Spinal cord (tissue), 10 donors: ENCODE measurements around the gene TAF3. TPM values are rescaled to one million over a fixed set of nuclear protein-coding genes. Genes with fewer than 3 reads are reported as not detected.

Experiments
- DNase-seq, 6 donors: peaks; one replicate each; pipeline versions ENCODE4 v3.0.0 to v3.0.0-alpha.2; 2013 to 2015; ENCODE audit warnings: low spot score in 6 of 6, low read depth in 4 of 6
- H3K27ac ChIP-seq: one replicate; pipeline ENCODE4 v1.5.1; 2013; ENCODE audit warnings: low read depth, low read length, control low read depth
- H3K27me3 ChIP-seq: one replicate; pipeline ENCODE4 v1.6.1; 2013; ENCODE audit warnings: low read length; ENCODE audit not compliant: control insufficient read depth, insufficient read depth
- H3K36me3 ChIP-seq: one replicate; pipeline ENCODE4 v1.6.1; 2013; ENCODE audit warnings: low read length; ENCODE audit not compliant: control insufficient read depth, insufficient read depth
- H3K4me1 ChIP-seq: one replicate; pipeline ENCODE4 v1.6.1; 2013; ENCODE audit warnings: low read length; ENCODE audit not compliant: control insufficient read depth, insufficient read depth
- H3K4me3 ChIP-seq: one replicate; pipeline ENCODE4 v1.5.1; 2013; ENCODE audit warnings: low read depth, low read length, control low read depth
- H3K9me3 ChIP-seq: one replicate; pipeline ENCODE4 v1.6.1; 2013; ENCODE audit warnings: low read length; ENCODE audit not compliant: control insufficient read depth, insufficient read depth
- WGBS: methylation state at CpG from one replicate; pipeline ENCODE4 v1.1.5; 2013; ENCODE audit warnings: missing lambda C conversion rate; ENCODE audit not compliant: insufficient coverage; 5-methylcytosine and 5-hydroxymethylcytosine counted together
- polyA plus RNA-seq, 2 donors: library from polyadenylated mRNA; unstranded; fragments of 120-200 nt; gene quantifications; one replicate each; pipeline ENCODE4 v1.2.1, GENCODE V29; 2013; ENCODE audit not compliant: insufficient read length in 2 of 2
- total RNA-seq, 2 donors: library from RNA; depleted of rRNA in 1 of 2; stranded (reverse); fragments of 120-200 nt in 1 of 2; fragments of >200 nt in 1 of 2; gene quantifications; one replicate each; pipeline versions ENCODE4 v1.2.3 to v1.2.4, GENCODE V29; 2013 to 2014
- donor health status: healthy.

The TAF3 gene
- total and polyA plus RNA-seq, 4 donors: 3.8 to 10.8 (median 6.1) TPM

DNA sequence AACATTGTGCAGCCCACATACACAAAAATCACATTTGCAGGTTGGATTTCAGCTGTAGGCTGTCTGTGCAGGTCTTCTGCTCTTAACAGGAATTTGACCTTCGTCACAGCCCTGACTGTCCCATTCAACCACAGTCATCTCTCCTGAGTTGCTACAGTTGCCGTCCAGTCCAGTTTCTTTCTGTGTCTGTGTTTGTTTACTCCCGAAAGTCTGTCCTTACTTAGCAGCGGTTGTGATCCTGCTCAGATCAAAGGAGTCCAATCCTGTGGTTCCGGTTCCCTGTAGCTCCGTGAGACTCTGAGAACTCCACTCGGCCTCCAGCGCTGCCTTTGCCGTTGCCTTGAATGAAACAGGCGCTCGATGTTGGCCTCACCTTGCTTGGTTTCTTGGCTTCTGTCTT is 124.6 kb downstream of the TAF3 start:
- no peaks in the 10 kb centered on the region for H3K36me3 ChIP-seq
- H3K27me3 ChIP-seq: no peaks in the 10 kb centered on the region
- H3K27ac ChIP-seq: no peak overlapping the region
- H3K4me3 ChIP-seq: no peak overlapping the region
- no peaks in the 10 kb centered on the region for H3K9me3 ChIP-seq
- 91% methylated on average over 11 of the region's 11 CpGs for WGBS
- no peaks in the 10 kb centered on the region for H3K4me1 ChIP-seq
- no peak for DNase-seq

DNA sequence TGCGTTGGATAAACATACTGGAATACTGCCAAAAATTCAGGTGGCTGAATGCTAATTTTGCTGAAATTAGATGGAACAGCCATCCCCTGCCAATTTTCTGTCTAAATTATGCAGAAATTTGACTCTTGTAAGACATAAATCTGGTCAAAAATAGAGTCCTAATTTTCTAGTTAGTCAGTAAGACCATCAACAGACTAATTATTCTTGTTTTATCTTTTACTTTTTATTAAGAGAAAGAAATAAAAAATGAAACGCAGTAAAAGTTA is 125.8 kb downstream of the TAF3 start:
- DNase-seq: peak in 2 of 6 donors; percentile 61 to 71
- WGBS: no CpG with 5 or more reads among the region's 2 CpGs

DNA sequence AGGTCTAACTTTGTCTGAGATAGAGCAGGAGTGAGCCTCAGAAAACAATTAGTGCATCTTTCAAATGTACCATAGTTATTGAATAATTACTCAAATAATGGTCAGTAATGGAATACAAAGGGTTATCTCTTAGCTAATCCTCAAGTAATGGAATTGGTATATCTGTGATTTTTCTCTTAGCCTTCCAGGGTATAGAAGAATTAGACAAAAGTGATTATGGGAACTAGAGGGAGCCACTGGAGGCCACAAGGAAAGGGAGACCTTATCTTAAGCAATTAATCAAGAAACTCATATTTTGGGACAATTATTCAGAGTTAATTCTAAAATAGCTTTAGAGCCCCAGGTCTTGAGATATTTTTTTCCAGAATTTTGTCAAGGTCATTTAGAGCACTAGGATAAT is 126.2 kb downstream of the TAF3 start:
- Histone ChIP-seq H3K4me3 (no peak overlapping the region), H3K4me1 (no peaks in the 10 kb centered on the region), H3K27ac (no peak overlapping the region), H3K36me3 (no peaks in the 10 kb centered on the region), H3K9me3 (no peaks in the 10 kb centered on the region), H3K27me3 (no peaks in the 10 kb centered on the region)
- DNase-seq: no peak

More for the DNA sequence above, 125.8 kb downstream of the TAF3 start:
- Histone ChIP-seq H3K27me3 (no peaks in the 10 kb centered on the region), H3K36me3 (no peaks in the 10 kb centered on the region), H3K4me3 (no peak overlapping the region), H3K4me1 (no peaks in the 10 kb centered on the region), H3K27ac (no peak overlapping the region), H3K9me3 (no peaks in the 10 kb centered on the region)

DNA sequence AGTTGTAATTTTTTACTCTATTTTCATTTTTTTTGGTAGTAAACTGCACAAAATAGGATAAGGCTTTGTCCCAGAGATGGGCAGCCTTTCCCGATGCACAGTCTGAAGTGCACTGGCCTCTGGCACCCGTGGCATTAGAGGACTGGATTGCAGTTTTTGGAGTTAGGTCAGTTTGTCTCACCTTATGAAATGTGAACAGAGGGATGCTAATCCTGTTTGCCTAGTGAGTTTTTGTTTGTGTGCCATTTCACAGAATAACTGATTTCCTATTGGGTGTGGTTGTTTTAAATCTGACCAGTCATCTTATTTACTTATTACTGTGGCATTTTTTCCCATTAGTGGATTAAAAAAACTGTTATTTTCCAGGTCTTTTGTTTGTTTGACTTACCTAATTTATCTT is 126.7 kb downstream of the TAF3 start:
- no peak for DNase-seq
- no peaks in the 10 kb centered on the region for H3K27me3 ChIP-seq
- no peaks in the 10 kb centered on the region for H3K4me1 ChIP-seq
- no peak overlapping the region for H3K27ac ChIP-seq
- no peak overlapping the region for H3K4me3 ChIP-seq
- no peaks in the 10 kb centered on the region for H3K36me3 ChIP-seq
- no CpG with 5 or more reads among the region's 2 CpGs for WGBS
- H3K9me3 ChIP-seq: no peaks in the 10 kb centered on the region

DNA sequence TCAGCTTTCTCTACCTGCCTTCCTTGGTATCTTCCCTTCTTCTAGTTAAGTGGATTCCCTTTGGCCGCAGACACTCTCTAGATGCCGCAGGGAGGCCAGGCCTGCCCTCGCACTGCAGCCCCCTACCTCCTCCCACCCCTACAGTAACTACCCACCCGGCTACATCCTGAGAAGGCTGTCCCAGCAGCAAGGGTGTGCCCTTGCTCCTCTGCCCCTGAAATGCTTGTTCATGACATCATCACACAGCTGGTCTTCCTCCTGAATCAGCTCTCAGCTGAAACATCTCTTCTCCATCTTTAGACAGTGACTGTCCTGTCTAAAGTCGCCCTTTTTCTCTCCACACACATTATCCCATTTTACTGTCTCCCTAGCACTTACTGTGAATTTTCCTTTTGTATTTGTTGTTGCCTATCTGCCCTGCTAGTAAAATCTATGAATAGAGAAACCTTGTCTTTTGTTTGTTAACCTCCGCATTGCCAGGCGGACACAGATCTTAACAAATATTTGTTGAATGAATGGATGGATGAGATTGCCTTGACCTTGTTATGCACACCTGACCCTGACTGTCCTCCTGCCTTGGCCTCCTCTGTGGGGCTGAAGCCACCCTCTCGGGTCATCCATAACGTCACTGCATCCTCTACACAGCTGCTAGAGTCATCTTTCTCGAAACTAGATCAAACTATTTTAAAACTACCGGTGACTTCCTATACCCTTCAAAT is 127.3 kb downstream of the TAF3 start:
- no peak overlapping the region for H3K4me3 ChIP-seq
- H3K36me3 ChIP-seq: no peaks in the 10 kb centered on the region
- no peaks in the 10 kb centered on the region for H3K4me1 ChIP-seq
- H3K27ac ChIP-seq: no peak overlapping the region
- 71% methylated on average over 9 of the region's 11 CpGs for WGBS
- no peaks in the 10 kb centered on the region for H3K27me3 ChIP-seq
- H3K9me3 ChIP-seq: no peaks in the 10 kb centered on the region
- peak in 1 of 6 donors; percentile 18 for DNase-seq

DNA sequence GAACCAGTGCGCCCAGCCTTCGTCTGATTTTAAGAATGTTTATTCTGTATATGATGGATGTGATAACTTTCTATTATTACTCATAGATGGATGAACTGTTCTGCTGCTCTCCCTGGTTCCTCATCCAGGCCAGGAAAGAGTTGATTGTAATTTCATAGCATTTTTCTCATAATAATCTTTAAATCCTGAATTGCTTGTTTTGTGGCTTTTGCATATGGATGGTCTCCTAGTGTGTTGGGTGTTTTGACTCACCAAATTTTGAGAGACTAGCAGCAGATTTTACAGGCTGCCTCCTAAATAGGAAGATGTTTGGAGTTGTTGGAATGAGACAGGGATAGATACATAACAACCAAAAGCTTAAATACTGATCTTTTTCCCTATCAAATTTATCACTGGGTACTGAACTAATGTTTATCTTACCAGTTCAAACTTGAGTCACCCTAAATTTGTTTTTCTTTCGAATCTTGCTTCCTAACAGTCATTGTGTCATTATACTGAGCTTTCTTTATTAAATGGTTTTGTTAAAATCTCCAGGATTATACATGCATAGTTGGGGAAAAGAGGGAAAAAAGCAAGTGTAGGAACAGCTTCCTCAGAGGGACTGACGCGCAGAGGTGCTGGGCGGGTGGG is 130.2 kb downstream of the TAF3 start:
- 96% methylated on average over 3 of the region's 6 CpGs for WGBS
- no peak overlapping the region for H3K27ac ChIP-seq
- no peaks in the 10 kb centered on the region for H3K4me1 ChIP-seq
- H3K4me3 ChIP-seq: no peak overlapping the region
- H3K36me3 ChIP-seq: no peaks in the 10 kb centered on the region
- H3K9me3 ChIP-seq: no peaks in the 10 kb centered on the region
- H3K27me3 ChIP-seq: no peaks in the 10 kb centered on the region
- DNase-seq: no peak

DNA sequence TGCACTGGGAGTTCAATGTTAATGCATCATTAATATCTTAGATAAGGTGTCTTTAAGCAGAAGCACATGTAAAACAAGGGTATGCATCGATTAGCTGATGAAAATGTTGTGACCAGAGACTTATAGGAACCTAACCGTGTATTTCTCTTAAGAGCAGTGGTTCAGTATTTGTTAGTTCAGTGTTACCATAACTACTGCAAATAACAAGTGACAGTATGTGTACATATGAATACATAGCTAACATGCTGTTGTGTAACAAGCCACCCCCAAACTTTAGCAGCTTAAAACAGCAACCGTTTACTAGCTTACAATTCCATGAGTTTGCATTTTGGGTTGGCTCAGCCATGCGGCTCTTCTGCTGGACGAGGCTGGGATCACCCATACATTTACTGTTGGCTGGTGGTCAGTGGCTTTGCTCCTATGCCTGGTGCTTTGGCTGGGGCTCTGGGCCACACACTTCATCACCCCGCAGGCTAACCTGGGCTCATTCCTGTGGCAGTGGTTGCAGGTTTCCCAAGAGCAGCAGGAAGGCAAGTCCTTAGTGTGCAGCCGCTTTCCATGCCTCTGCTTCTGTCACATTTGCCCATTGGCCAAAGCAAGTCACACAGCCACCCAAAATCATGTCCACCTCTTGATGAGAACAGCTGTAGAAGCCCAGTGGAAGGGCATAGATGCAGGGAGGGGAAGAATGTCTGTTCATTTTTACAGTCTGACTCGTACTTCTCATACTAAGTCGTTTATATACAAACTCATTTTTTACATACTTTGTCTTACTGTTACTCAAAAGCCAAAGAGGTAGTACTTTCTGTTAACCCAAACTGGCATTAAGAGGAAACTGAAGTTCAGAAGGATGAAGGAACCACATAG is 132.9 kb downstream of the TAF3 start:
- no peak for DNase-seq
- 94% methylated on average over 4 of the region's 9 CpGs for WGBS
- no peaks in the 10 kb centered on the region for H3K27me3 ChIP-seq

DNA sequence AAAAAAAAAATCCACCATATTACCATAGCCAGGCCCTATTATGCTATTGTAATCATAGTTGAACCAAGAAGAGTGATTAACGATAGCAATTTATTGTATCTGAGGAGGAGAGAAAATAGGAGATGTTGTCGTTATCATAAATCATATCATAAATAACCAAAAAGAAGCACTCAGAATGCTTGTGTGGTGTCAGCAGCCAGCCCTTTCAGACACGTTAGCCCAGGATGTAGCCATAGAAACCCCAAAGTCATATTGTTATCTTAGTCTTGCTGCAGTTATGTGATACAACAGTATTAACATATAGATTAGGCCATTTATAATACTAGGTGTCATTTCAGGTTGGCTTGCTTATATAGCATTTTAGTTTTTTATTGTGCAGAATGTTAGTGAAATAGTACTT is 134.0 kb downstream of the TAF3 start:
- peak in 1 of 6 donors; percentile 58 for DNase-seq
- H3K4me1 ChIP-seq: no peaks in the 10 kb centered on the region
- no peaks in the 10 kb centered on the region for H3K36me3 ChIP-seq
- no CpG with 5 or more reads among the region's 3 CpGs for WGBS
- H3K27me3 ChIP-seq: no peaks in the 10 kb centered on the region
- no peak overlapping the region for H3K27ac ChIP-seq
- H3K9me3 ChIP-seq: no peaks in the 10 kb centered on the region
- no peak overlapping the region for H3K4me3 ChIP-seq

More for the DNA sequence above, 132.9 kb downstream of the TAF3 start:
- H3K4me3 ChIP-seq: no peak overlapping the region
- no peaks in the 10 kb centered on the region for H3K4me1 ChIP-seq
- no peaks in the 10 kb centered on the region for H3K9me3 ChIP-seq
- no peak overlapping the region for H3K27ac ChIP-seq
- H3K36me3 ChIP-seq: no peaks in the 10 kb centered on the region

DNA sequence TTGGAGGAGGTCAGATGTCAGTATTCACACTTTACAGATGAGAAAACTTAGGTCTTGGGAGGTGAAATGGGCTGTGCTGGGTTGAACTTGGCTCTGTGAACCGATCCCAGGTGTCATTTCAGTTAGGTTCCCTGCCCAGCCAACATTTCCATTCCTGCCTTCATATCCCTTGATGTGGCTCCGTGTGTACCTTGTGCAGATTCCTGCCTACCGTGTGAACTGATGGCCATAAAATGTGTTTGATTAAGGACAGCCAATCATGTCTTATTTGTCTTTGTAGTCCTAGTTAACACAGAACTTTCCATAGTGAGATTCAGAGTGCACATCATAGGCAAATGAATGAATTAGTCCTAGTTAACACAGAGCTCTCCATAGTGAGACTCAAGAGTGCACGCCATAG is 135.1 kb downstream of the TAF3 start:
- no peaks in the 10 kb centered on the region for H3K4me1 ChIP-seq
- H3K27ac ChIP-seq: no peak overlapping the region
- H3K4me3 ChIP-seq: no peak overlapping the region
- H3K27me3 ChIP-seq: no peaks in the 10 kb centered on the region
- H3K36me3 ChIP-seq: no peaks in the 10 kb centered on the region
- no peaks in the 10 kb centered on the region for H3K9me3 ChIP-seq
- DNase-seq: no peak
- 100% methylated on average over 1 of the region's 4 CpGs for WGBS
